SK-N-MC (cell line): ENCODE results near the gene DNAJC11.

Source experiments
- DNase-seq: peaks from one replicate; pipeline ENCODE4 v3.0.0-alpha.2; 2011; ENCODE audit warnings: low read depth, low spot score
- H3K27ac ChIP-seq: fragments of 200-600 bp; sonication (generic); 2 replicates; pipeline ENCODE4 v1.5.1; 2016; ENCODE audit warnings: mixed run types
- H3K36me3 ChIP-seq: fragments of 200-600 bp; sonication (generic); 2 replicates; pipeline ENCODE4 v1.6.1; 2017; ENCODE audit warnings: antibody characterized with exemption, low read length, mixed read lengths; ENCODE audit not compliant: insufficient read depth
- H3K4me3 ChIP-seq: fragments of 200-600 bp; sonication (generic); 2 replicates; pipeline ENCODE4 v1.5.1; 2016
- H3K9ac ChIP-seq: fragments of 200-600 bp; sonication (generic); 2 replicates; pipeline ENCODE4 v1.8.0; 2017; ENCODE audit warnings: mixed run types, mixed read lengths; ENCODE audit not compliant: insufficient read length
- H3K9me3 ChIP-seq: fragments of 200-600 bp; sonication (generic); 2 replicates; pipeline ENCODE4 v1.6.1; 2017; ENCODE audit warnings: low read depth, mild to moderate bottlenecking, antibody characterized with exemption, low read length, moderate library complexity, mixed read lengths
- EZH2 ChIP-seq: fragments of 200-600 bp; sonication (generic); IDR thresholded peaks from one replicate; pipeline ENCODE4 v1.6.1; 2017; ENCODE audit warnings: antibody characterized with exemption
- FOXP2 ChIP-seq: optimal IDR thresholded peaks from 2 replicates; pipeline ENCODE3; 2011; ENCODE audit warnings: mild to moderate bottlenecking, moderate library complexity; ENCODE audit not compliant: insufficient read depth; ENCODE audit errors: extremely low read length, control extremely low read depth
- POLR2AphosphoS5 ChIP-seq: IDR thresholded peaks from 2 replicates; pipeline ENCODE4 v1.6.1; 2012; ENCODE audit warnings: mild to moderate bottlenecking, low read depth, low read length, borderline replicate concordance

The DNAJC11 gene

GRCh38 chr1:6590046-6590445 lies 111.6 kb downstream of the DNAJC11 start:
- Histone ChIP-seq H3K4me3 (no peak overlapping the region), H3K9me3 (no peaks in the 10 kb centered on the region), H3K9ac (no peak overlapping the region), H3K36me3 (peaks cover 20% of the 10 kb centered on the region), H3K27ac (no peak overlapping the region)
- no peak for DNase-seq
- TF ChIP-seq EZH2 = no peak
- no peak for TF ChIP-seq FOXP2
- TF ChIP-seq POLR2AphosphoS5 = no peak

- H3K36me3 ChIP-seq = peaks cover 11% of the 10 kb centered on the region
- H3K4me3 ChIP-seq = no peak overlapping the region
- TF ChIP-seq FOXP2 = no peak
- TF ChIP-seq EZH2 = no peak
- TF ChIP-seq POLR2AphosphoS5 = no peak
- H3K9me3 ChIP-seq = no peaks in the 10 kb centered on the region
- no peak overlapping the region for H3K9ac ChIP-seq
- DNase-seq = no peak
- peak overlapping the region; percentile 26; the same call in 1 of the 2 replicates for H3K27ac ChIP-seq
Observed at GRCh38 chr1:6588893-6589520, 112.6 kb downstream of the DNAJC11 start.

- Histone ChIP-seq H3K9ac (no peak overlapping the region), H3K27ac (no peak overlapping the region), H3K9me3 (no peaks in the 10 kb centered on the region), H3K36me3 (peaks cover 4% of the 10 kb centered on the region), H3K4me3 (no peak overlapping the region)
- no peak for DNase-seq
- TF ChIP-seq EZH2 (no peak), FOXP2 (no peak), POLR2AphosphoS5 (no peak)
Observed at GRCh38 chr1:6588128-6588892, 113.3 kb downstream of the DNAJC11 start.

GRCh38 chr1:6587261-6588005 lies 114.2 kb downstream of the DNAJC11 start:
- TF ChIP-seq EZH2 (no peak), POLR2AphosphoS5 (no peak), FOXP2 (no peak)
- DNase-seq = no peak
- Histone ChIP-seq H3K9ac (no peak overlapping the region), H3K27ac (no peak overlapping the region), H3K36me3 (peaks cover 4% of the 10 kb centered on the region), H3K4me3 (no peak overlapping the region), H3K9me3 (no peaks in the 10 kb centered on the region)

GRCh38 chr1:6586404-6586816 lies 115.2 kb downstream of the DNAJC11 start:
- H3K9ac ChIP-seq = no peak overlapping the region
- no peak for DNase-seq
- TF ChIP-seq POLR2AphosphoS5 (no peak), EZH2 (no peak), FOXP2 (no peak)

GRCh38 chr1:6585841-6586240 lies 115.8 kb downstream of the DNAJC11 start:
- H3K9me3 ChIP-seq = no peaks in the 10 kb centered on the region
- no peak overlapping the region for H3K27ac ChIP-seq
- H3K4me3 ChIP-seq = no peak overlapping the region
- no peak for DNase-seq
- H3K9ac ChIP-seq = no peak overlapping the region
- TF ChIP-seq EZH2 (no peak), POLR2AphosphoS5 (no peak), FOXP2 (no peak)
- H3K36me3 ChIP-seq = peaks cover 4% of the 10 kb centered on the region

More at GRCh38 chr1:6586404-6586816, 115.2 kb downstream of the DNAJC11 start:
- Histone ChIP-seq H3K36me3 (peaks cover 4% of the 10 kb centered on the region), H3K9me3 (no peaks in the 10 kb centered on the region), H3K4me3 (no peak overlapping the region), H3K27ac (no peak overlapping the region)

- Histone ChIP-seq H3K9ac (no peak overlapping the region), H3K36me3 (peaks cover 4% of the 10 kb centered on the region), H3K27ac (no peak overlapping the region), H3K4me3 (no peak overlapping the region), H3K9me3 (no peaks in the 10 kb centered on the region)
- DNase-seq = no peak
- TF ChIP-seq POLR2AphosphoS5 (no peak), EZH2 (no peak), FOXP2 (no peak)
Observed at GRCh38 chr1:6585081-6585722, 116.4 kb downstream of the DNAJC11 start.
